Activated CD4-positive, alpha-beta T cell treated with anti-CD3 and anti-CD28 coated beads, Interleukin-10, Interleukin-2, amounts not matched to agents 100 ng/mL and 50 ng/mL, durations not matched to agents 16 hours and 8 hours (primary cell): ENCODE results near the gene IFNGR1.
"Not testable (repeated sequence)": the region's sequence is repeated elsewhere in the genome, so short reads cannot be mapped to it uniquely, and the experiment has no call there.

Source experiments
- DNase-seq: peaks from one replicate; pipeline ENCODE4 v3.0.0-alpha.2; 2020

The IFNGR1 gene

GRCh38 chr6:137210903-137211302 lies 8.3 kb downstream of the IFNGR1 start:
- DNase-seq = no peak

DNA sequence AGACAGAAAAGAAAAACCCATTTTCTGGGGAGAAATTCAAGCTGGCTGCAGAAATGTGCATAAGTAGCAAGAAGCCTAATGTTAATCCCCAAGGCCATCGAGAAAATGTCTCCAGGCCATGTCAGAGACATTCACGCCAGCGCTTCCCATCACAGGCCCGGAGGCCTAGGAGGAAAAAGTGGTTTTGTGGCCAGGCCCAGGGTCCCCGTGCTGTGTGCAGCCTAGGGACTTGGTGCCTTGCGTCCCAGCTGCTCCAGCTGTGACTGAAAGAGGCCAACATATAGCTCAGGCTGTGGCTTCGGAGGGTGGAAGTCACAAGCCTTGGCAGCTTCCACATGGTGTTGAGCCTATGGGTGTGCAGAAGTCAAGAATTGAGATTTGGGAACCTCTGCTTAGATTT lies 10.9 kb downstream of the IFNGR1 start:
- DNase-seq = no peak

GRCh38 chr6:137207457-137207856 lies 11.7 kb downstream of the IFNGR1 start:
- not testable (repeated sequence) for DNase-seq

DNA sequence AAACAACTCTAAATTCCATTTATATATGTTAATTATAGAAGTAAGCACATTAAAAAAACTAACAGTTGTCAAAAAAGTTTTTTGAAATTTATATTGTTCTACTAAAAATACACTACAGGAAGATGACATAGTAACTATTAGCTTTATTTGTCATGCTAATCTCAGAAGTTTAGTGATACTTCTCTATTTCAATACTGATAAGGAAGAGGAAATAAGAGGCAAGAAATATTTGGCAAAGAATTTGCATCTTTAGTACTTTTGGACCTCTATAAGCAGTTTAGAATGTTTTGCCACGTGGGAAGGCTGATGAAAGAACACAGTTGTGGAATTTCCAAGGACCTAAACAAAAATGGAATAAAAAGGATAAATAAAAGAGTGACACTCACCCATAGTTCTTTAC lies 12.6 kb downstream of the IFNGR1 start:
- no peak for DNase-seq

DNA sequence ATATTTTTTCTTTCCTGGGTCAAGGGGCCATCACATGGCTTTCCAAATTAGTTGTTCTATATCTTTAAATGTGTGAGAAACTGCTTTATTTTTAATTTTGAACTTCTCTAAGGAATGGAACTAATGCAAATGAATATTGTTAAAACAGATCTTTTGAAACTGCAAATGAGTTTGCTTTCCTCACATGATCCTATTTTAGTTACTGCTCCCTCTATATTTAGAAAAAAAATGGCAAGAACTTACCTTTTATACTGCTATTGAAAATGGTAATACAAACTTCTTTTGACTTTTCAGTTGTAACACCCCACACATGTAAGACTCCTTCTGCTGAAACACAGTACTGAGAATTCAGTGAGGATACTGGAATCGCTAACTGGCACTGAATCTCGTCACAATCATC lies 15.9 kb downstream of the IFNGR1 start:
- no peak for DNase-seq

DNA sequence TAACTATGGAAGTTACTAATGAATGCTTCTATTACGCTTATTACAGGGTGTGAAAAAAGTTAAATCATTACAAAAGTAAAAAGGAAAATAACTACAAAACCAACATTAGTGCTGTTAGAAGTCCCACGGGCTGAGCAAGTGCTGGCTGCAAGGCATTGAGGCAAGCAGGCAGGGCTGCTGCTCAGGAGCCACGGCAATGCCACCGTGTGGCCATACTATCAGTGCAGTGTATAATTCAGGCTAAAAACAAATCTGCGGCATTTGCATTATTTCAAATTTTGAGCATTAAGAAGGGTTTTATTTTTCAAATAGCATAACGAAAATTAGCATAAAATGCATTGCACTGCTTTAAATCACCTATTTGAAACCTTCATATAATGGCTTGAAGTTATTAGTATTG lies 17.1 kb downstream of the IFNGR1 start:
- no peak for DNase-seq

GRCh38 chr6:137201006-137201405 lies 18.2 kb downstream of the IFNGR1 start:
- DNase-seq = no peak

DNA sequence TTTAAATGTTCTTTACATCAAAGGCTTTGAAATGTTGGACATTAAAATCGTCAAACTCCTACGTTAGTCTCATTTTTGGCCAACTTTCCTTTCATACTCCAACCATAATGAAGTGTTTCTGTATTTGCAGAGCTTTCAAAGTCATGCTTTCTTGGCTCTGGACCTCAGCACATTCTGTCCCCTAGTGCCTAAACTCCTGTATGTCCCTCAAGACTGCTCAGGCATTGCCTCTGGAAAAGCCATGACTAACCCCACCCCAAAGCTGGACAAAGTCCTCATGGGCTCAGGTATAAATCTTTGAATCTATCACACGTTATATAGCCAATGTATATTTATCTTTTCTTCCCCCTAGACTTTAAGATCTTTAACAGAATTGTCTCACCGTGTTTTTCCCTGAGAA lies 18.9 kb downstream of the IFNGR1 start:
- no peak for DNase-seq

- DNase-seq = no peak
Observed at GRCh38 chr6:137197684-137198645, 21.2 kb downstream of the IFNGR1 start.

DNA sequence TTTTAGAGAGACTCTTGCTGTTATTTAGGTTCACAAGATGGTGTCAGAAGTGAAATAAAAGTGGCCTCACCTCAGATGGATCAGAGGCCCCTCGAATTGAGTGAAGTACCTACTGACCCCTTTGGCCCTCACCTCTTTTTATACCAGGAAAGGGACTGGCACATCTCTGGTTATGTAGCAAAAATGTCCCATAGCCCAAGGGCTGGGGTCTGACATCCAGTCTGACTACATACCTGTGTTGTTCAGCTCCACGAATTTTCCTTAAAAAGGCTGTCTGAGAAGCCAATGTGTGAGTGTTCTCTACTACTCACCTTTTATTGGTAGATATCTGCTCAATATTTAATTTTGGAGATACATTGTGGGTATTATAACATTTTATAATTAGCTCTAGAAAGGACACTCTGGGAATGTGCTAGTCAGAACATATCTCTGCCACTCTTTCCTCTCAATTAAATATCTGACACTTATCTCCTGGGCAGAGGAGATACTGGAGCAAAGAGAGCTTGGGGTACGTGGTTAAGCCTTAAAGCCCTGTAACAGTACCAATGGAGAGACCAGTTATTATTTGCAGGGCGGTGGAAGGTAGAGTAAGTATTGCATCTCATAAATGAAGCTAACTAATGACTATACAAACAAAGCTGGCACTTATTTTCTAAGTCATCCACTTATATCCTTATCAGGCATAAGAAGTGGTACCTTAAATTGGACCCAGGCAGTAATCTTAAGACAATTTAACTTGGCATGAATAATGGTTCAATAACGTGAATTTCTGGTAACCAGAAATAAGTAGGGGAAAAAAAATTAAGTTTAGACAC lies 25.7 kb downstream of the IFNGR1 start:
- no peak for DNase-seq

DNA sequence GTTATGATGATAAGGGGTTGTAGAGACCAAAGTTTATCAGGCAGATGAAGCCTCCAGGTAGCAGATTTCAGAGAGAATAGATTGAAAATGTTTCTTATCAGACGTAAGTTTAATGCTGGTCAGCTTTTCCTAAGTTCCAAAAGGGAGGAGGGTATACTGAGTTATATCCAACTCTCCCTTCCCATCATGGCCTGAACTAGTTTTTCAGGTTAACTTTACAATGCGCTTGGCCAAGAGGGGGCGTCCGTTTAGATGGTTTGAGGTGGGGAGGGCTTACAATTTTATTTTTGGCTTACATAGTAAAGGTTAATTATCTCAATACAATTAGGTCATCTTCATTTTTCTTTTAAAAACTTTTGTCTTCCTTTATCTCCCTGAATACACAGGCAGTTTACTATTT lies 26.4 kb downstream of the IFNGR1 start:
- DNase-seq = no peak

DNA sequence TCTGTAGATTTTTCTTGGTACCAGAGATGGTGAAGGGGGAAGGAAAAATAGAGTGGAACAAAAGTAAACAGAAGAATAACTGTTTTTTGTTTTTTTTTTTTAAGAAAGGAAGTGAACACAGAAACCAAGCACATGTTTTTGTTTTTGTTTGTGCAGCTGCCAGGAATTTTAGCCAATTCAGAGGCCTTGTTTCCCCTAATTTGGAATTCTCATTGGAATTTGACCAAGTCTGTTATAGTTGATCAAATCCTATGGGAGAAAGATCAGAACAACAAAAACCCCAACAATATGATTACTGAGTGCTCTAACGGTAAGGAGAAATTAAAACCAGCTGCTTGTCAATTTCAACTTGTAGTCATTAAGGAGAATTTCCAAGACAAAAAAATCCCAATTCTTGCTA lies 27.5 kb downstream of the IFNGR1 start:
- DNase-seq = no peak

DNA sequence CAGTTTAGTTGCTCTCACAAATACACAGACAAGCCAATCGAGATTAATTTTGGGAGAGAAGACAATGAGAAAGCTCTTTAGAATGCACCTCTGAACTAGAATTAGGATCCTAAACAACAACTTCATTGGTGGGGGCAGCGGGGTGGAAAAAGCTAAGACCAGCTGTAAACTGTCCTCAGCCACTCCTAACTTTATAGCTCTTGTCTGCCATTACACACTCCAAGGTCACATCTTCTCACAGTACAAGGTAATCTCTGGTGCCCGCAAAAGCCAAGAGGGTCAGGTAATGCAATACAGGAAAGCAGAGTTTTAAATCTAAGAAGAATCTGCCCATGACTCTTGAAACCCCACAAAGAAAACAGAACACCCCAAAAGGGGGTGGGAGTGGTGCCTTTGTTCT lies 27.9 kb downstream of the IFNGR1 start:
- no peak for DNase-seq

DNA sequence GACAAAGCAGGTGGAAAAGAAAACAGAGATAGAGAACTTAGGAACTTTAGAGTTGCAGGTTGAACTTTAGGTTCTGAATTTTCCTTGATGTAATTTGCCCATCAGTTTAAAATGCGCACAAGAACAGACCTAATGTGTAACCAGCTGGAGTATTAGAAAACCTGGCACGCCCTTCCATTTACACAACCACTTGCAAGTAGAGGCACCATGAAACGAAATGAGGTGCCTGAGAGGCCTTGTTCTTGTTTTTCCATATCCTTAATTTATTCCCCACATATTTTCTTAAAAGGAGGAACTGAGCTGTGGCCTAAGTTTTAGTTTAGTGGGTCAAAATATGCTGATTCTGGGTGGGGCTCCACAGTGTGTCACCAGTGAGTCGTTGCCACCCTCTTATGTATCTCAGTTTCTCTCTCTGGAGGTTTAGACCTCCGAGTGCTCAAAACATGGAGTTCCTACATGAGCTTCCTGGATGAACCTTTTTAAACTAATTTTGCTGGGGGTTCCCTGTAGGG lies 28.5 kb downstream of the IFNGR1 start:
- DNase-seq = no peak

- no peak for DNase-seq
Observed at GRCh38 chr6:137188855-137189254, 30.3 kb downstream of the IFNGR1 start.

DNA sequence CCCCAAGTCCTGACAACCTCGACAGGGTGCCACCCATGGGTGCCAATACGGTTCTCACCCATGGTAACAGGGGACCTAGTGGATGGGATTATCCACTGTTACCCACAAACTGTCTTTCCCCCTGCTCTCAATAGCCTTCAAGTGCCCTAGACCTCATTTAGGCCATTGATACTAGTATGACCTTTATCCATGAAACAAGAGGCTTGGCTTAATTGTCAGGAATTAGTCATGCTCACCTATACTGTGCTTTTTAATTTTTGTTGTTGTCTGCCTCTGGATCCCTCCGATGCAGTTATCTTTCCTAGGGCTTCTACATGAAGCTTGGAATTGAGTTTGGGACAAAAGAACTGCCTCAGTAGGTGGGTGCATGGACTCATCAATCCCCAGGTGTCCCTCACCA lies 33.9 kb downstream of the IFNGR1 start:
- no peak for DNase-seq

DNA sequence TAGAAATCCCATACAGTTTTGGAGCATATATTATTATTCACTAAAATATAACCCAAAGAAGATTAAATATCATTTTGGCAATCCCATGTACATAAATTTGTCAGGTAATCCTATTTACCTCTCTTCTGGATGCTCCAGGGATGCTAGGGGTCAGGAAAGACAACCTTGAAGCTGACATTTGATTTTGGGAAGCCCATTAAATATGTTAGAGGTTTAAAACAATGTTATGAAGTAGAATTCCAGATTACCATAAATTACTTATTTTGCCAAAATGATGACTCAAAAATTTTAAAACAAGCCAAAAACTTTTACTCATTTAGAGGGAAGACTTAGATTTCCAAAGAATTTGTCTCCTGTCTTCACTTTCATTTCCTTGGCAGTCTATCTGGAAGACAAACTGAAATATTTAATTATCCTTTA lies 36.5 kb downstream of the IFNGR1 start:
- no peak for DNase-seq

DNA sequence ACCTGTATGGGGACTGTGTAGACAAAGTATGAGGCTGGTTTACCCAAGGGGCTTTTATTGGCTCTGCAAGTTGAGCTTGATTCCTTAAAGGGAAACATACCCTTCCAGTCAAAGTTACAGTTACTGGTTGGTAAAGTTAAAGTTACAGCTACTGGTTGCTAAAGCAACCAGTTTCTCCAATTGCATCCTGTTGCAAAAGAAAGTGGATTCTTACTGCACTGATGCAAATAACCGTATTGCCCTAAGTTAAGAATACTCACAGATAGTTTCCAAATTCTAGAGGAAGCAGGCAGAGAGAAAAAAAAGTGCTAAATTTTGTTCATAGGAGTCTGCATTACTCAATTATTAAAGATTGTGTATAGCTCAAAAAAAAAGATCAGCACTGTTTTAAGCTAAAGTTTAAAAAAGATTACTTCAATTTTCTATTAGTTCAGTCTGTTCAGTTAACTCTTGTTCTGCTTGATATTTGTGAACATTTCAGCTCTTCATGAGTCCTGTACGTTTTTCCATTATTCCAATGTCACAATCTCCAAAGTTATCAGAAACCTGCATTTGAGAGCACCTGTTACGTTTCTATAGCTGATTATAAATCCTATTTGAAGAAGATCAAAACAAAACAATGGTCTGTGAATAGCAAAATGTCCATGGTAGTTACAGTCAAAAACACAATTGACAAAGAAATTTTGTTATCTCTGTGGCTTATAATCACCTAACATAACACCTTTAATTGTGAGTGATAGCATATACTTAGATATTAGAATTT lies 37.1 kb downstream of the IFNGR1 start:
- no peak for DNase-seq

DNA sequence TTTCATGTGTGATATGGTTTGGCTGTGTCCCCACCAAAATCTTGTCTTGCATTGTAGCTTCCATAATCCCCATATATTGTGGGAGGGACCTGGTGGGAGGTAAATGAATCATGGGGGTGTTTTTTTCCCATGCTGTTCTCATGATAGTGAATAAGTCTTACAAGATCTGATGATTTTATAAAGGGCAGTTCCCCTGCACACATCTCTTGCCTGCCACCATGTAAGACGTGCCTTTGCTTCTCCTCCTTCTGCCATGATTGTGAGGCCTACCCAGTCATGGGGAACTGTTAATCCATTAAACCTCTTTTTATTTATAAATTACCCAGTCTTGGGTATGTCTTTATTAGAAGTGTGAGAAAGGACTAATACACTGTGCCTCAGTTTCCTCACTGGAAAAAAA lies 41.6 kb downstream of the IFNGR1 start:
- no peak for DNase-seq

GRCh38 chr6:137176729-137177128 lies 42.5 kb downstream of the IFNGR1 start:
- DNase-seq = no peak

GRCh38 chr6:137175868-137176245 lies 43.3 kb downstream of the IFNGR1 start:
- no peak for DNase-seq

DNA sequence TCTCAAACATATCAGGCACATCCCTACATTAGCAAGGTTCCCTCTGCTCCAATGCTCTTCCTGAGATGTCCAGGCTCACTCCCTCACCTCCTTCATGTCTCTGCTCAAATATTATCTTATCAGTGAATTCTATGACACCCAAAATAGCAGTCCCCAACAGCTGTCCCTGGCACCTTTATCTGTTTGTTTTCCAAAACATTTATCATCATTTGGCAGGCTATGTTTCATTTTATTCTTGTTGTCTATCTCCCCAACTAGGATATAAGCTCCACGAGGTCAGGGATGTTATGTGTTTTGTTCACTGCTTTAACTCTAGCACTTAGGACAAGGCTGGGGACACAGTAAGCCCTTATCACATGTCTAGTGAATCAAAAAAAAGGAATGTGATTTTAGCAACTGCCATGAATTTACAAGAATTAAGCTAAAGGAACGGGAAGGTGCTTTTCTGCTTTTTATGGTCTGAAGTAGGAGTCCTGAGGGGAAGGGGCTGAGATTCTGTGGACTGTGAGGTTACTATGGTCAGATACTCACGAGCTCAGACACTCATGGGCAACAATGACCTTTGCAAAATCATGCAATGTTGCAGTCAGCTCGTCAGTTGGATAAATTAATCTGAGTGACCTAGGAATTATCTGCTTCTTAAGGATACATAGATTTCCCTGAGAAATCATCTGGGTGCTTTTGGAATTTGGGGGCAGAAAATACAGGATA lies 43.9 kb downstream of the IFNGR1 start:
- no peak for DNase-seq
